ENCODE measurements around the gene SASS6.

- TF ChIP-seq, protein P1, sequence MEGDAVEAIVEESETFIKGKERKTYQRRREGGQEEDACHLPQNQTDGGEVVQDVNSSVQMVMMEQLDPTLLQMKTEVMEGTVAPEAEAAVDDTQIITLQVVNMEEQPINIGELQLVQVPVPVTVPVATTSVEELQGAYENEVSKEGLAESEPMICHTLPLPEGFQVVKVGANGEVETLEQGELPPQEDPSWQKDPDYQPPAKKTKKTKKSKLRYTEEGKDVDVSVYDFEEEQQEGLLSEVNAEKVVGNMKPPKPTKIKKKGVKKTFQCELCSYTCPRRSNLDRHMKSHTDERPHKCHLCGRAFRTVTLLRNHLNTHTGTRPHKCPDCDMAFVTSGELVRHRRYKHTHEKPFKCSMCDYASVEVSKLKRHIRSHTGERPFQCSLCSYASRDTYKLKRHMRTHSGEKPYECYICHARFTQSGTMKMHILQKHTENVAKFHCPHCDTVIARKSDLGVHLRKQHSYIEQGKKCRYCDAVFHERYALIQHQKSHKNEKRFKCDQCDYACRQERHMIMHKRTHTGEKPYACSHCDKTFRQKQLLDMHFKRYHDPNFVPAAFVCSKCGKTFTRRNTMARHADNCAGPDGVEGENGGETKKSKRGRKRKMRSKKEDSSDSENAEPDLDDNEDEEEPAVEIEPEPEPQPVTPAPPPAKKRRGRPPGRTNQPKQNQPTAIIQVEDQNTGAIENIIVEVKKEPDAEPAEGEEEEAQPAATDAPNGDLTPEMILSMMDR (IDR thresholded peaks at IDR 0.05; ENCODE audit: insufficient read depth, low read depth, low read length), result no peak
- no peak for TF ChIP-seq EZH2 (IDR thresholded peaks at IDR 0.05; ENCODE audit: insufficient read depth, low read length)
Measured at GRCh38 chr1:100131623-100132022, 1.1 kb downstream of the SASS6 start.

Measured in astrocyte (in vitro differentiated cells and primary cell).